HL-60/S4 treated with phorbol 12-myristate 13-acetate at 8.2 ng/mL for 4 days and 3 days (cell line): Measurements from ENCODE around the gene LDB1.

ENCODE experiments used
- in situ Hi-C: fragments of 300-500 bp; cut with MboI; formaldehyde crosslinking; loops from 2 replicates; pipeline ENCODE4 v1.15.0; 2022; ENCODE audit warnings: low sequenced_read_pairs

The LDB1 gene

DNA sequence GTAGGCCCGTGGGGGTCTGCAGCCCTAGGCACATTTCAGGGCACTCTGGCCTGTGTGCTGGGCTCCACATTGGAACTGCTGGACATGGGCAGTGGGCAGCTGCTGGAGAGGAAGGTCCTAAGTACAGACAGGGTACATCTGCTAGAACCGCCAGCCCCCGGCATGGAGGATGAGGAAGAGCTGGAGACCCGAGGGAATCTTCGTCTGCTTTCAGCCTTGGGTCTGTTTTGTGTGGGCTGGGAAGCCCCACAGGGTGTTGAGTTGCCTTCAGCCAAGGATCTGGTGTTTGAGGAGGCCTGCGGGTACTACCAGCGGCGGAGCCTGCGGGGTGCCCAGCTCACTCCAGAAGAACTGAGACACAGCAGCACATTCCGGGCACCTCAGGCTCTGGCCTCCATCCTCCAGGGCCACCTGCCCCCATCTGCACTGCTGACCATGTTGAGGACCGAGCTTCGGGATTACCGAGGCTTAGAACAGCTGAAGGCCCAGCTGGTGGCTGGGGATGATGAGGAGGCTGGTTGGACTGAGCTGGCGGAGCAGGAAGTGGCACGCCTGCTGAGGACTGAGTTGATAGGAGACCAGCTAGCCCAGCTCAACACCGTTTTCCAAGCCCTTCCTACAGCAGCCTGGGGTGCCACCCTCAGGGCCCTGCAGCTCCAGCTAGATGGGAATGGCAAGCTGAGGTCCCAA lies 53.6 kb downstream of the LDB1 start:
- in situ Hi-C loops = no loop called here

- in situ Hi-C loops = no loop called here
Observed at GRCh38 chr10:102065561-102066398, 54.4 kb downstream of the LDB1 start.

GRCh38 chr10:102064868-102065560 lies 55.2 kb downstream of the LDB1 start, which contains the start of gene HPS6:
TSS of gene HPS6 (plus strand) at chr10:102065349. CDS start at chr10:102065475, 126 bp downstream.
- in situ Hi-C loops = no loop called here

GRCh38 chr10:102064503-102064867 lies 55.7 kb downstream of the LDB1 start:
- in situ Hi-C loops = no loop called here

DNA sequence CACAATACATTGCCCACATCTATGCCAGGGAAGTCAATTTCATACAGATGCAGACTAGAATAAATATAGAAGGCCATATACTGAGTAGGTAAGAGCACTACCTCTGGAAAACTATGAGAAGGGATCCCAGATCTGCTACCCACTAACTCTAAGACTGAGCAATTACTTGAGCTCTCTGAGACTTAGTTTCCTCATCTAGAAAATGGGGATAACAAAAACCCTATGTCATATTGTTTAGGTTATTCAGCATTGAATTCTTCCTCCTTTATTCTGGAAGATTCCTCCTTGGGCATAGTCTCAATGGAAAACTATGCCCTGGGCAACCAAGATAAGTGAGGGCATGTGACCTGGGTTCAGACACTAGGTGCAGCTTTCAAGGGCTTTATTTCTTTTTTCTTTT lies 60.2 kb downstream of the LDB1 start:
- in situ Hi-C loops = no loop called here
